Endothelial cell of hepatic sinusoid (primary cell): Measurements from ENCODE around the gene ZNRF3.

Experiments
- in situ Hi-C: cut with HindIII; loops from 2 replicates; pipeline ENCODE4 v1.10.0; 2017; ENCODE audit warnings: low sequenced_read_pairs

ZNRF3 gene

GRCh38 chr22:28883917-28884746 lies 760 bp downstream of the ZNRF3 start:
- in situ Hi-C loops = loop anchor here (5.0 kb wide), 1 partner anchor 33 kb away; no protein-coding TSS in a partner anchor

- in situ Hi-C loops = loop anchor here (5.0 kb wide), 2 partner anchors 32 to 102 kb away; no protein-coding TSS in a partner anchor
These were observed 1.5 kb downstream of the ZNRF3 start for GRCh38 chr22:28884747-28885350.

GRCh38 chr22:28885939-28886338 lies 2.6 kb downstream of the ZNRF3 start:
- in situ Hi-C loops = loop anchor here (5.0 kb wide), 1 partner anchor 101 kb away; no protein-coding TSS in a partner anchor

GRCh38 chr22:28886679-28887078 lies 3.3 kb downstream of the ZNRF3 start:
- in situ Hi-C loops = loop anchor here (5.0 kb wide), 1 partner anchor 101 kb away; no protein-coding TSS in a partner anchor

- in situ Hi-C loops = loop anchor here (5.0 kb wide), 1 partner anchor 99 kb away; no protein-coding TSS in a partner anchor
These were observed 4.5 kb downstream of the ZNRF3 start for GRCh38 chr22:28887725-28888459.

GRCh38 chr22:28889478-28890024 lies 6.2 kb downstream of the ZNRF3 start:
- in situ Hi-C loops = loop anchor here (5.0 kb wide), 1 partner anchor 98 kb away; no protein-coding TSS in a partner anchor

- in situ Hi-C loops = no loop called here
These were observed 7.9 kb downstream of the ZNRF3 start for GRCh38 chr22:28891156-28891733.

- in situ Hi-C loops = no loop called here
These were observed 8.9 kb downstream of the ZNRF3 start for GRCh38 chr22:28892175-28892731.

GRCh38 chr22:28893810-28894209 lies 10.4 kb downstream of the ZNRF3 start:
- in situ Hi-C loops = no loop called here

GRCh38 chr22:28894334-28894733 lies 11.0 kb downstream of the ZNRF3 start:
- in situ Hi-C loops = no loop called here

- in situ Hi-C loops = loop anchor here (5.0 kb wide), 1 partner anchor 53 kb away; no protein-coding TSS in a partner anchor
These were observed 11.4 kb downstream of the ZNRF3 start for GRCh38 chr22:28894807-28895206.

GRCh38 chr22:28896611-28897010 lies 13.2 kb downstream of the ZNRF3 start:
- in situ Hi-C loops = loop anchor here (5.0 kb wide), 1 partner anchor 54 kb away; no protein-coding TSS in a partner anchor

GRCh38 chr22:28898233-28898629 lies 14.9 kb downstream of the ZNRF3 start:
- in situ Hi-C loops = loop anchor here (5.0 kb wide), 1 partner anchor 56 kb away; no protein-coding TSS in a partner anchor

GRCh38 chr22:28899199-28899853 lies 16.0 kb downstream of the ZNRF3 start:
- in situ Hi-C loops = loop anchor here (5.0 kb wide), 1 partner anchor 57 kb away; no protein-coding TSS in a partner anchor

GRCh38 chr22:28900379-28900925 lies 17.1 kb downstream of the ZNRF3 start:
- in situ Hi-C loops = no loop called here

- in situ Hi-C loops = no loop called here
These were observed 19.1 kb downstream of the ZNRF3 start for GRCh38 chr22:28902490-28902889.

- in situ Hi-C loops = no loop called here
These were observed 19.7 kb downstream of the ZNRF3 start for GRCh38 chr22:28903080-28903479.

GRCh38 chr22:28903729-28904128 lies 20.4 kb downstream of the ZNRF3 start:
- in situ Hi-C loops = no loop called here
